22Rv1 (cell line): Measurements from ENCODE around the gene GLRA3.

Experiments used
- ZFX ChIP-seq: fragments of 450-650 bp; IDR thresholded peaks from 2 replicates; pipeline ENCODE4 v1.6.1; 2017; ENCODE audit warnings: antibody characterized with exemption, borderline replicate concordance
- TF ChIP-seq, protein P1 (sequence below): fragments of 450-650 bp; IDR thresholded peaks from 2 replicates; pipeline ENCODE4 v1.5.1; 2017; ENCODE audit warnings: mild to moderate bottlenecking

DNA sequence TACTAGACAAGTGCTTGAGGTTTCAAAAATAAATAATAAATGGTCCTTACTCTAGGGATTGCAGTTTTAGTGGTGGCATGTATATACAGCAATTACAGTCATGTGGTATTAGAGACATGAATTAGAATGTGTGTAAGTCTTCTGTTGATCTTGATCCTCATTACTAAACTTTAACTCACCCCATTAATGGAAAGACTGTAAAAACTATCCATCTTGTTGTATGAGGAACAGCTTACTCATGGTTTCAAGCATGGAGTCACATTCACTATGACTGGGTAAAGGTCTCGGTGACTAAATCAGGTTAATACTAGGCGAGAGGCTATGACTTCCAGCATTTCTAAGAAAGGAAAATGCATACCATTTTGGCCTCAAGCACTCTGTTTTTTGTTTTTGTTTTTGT, 199.8 kb downstream of the GLRA3 start:
- TF ChIP-seq, protein P1, sequence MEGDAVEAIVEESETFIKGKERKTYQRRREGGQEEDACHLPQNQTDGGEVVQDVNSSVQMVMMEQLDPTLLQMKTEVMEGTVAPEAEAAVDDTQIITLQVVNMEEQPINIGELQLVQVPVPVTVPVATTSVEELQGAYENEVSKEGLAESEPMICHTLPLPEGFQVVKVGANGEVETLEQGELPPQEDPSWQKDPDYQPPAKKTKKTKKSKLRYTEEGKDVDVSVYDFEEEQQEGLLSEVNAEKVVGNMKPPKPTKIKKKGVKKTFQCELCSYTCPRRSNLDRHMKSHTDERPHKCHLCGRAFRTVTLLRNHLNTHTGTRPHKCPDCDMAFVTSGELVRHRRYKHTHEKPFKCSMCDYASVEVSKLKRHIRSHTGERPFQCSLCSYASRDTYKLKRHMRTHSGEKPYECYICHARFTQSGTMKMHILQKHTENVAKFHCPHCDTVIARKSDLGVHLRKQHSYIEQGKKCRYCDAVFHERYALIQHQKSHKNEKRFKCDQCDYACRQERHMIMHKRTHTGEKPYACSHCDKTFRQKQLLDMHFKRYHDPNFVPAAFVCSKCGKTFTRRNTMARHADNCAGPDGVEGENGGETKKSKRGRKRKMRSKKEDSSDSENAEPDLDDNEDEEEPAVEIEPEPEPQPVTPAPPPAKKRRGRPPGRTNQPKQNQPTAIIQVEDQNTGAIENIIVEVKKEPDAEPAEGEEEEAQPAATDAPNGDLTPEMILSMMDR = no peak
- TF ChIP-seq ZFX = no peak
